Measurements from ENCODE around the gene FAM8A1. TPM values are rescaled to one million over a fixed set of nuclear protein-coding genes. Genes with fewer than 3 reads are reported as not detected.

The FAM8A1 gene
- total and polyA plus RNA-seq, 2 of the 13 experiments (the other 11 are each of a cell fraction or from before 2014, with no cell fraction given) = 30.5 to 34.3 TPM

GRCh38 chr6:17633465-17634188 lies 33.5 kb downstream of the FAM8A1 start:
- BruUV-seq (replicated peaks) = no TSS peak
- WGBS (ENCODE audit: low lambda C conversion rate) = 94% methylated on average over 2 of the region's 2 CpGs
- DNase-seq (ENCODE audit: low spot score) (no peak), ATAC-seq (no peak), FAIRE-seq (no peak)
- peaks cover 20 to 80% of the 10 kb centered on the region in 2 experiments for H3K36me3 ChIP-seq (replicated peaks in 1 of 2; ENCODE audit: control insufficient read depth in 1 of 2, insufficient read depth in 2 of 2, low read length in 2 of 2)
- ChIA-PET CTCF (ENCODE audit: low intra/inter-chr PET ratio, low total read pairs) (no interaction called here), POLR2A (no interaction called here)
- intact Hi-C loops (cut with micrococcal nuclease; ENCODE audit: unreplicated experiment) (no loop called here), in situ Hi-C loops (cut with HindIII; ENCODE audit: extremely low pct_ligation_motif_present, low pct_unique_long_range_greater_than_20kb) (no loop called here)
- peaks cover 19% of the 10 kb centered on the region for H3K4me1 ChIP-seq (ENCODE audit: insufficient read depth, low read length)
- no peaks in the 10 kb centered on the region for H3K79me2 ChIP-seq (ENCODE audit: insufficient read depth, low read length)
- no peaks in the 10 kb centered on the region for H3K27me3 ChIP-seq (ENCODE audit: control insufficient read depth in 1 of 2, insufficient read depth in 2 of 2, low read length in 2 of 2)
- TF ChIP-seq NR3C1 (CRISPR knock-in tag; IDR thresholded peaks at IDR 0.05) = no peak
- TF ChIP-seq ZNF10 (CRISPR knock-in tag; IDR thresholded peaks at IDR 0.05; ENCODE audit: borderline replicate concordance, low read depth) = no peak
- TF ChIP-seq RBM22 (optimal IDR thresholded peaks at IDR 0.05; ENCODE audit: low read length) = peak; percentile 30
- TF ChIP-seq, protein P1, sequence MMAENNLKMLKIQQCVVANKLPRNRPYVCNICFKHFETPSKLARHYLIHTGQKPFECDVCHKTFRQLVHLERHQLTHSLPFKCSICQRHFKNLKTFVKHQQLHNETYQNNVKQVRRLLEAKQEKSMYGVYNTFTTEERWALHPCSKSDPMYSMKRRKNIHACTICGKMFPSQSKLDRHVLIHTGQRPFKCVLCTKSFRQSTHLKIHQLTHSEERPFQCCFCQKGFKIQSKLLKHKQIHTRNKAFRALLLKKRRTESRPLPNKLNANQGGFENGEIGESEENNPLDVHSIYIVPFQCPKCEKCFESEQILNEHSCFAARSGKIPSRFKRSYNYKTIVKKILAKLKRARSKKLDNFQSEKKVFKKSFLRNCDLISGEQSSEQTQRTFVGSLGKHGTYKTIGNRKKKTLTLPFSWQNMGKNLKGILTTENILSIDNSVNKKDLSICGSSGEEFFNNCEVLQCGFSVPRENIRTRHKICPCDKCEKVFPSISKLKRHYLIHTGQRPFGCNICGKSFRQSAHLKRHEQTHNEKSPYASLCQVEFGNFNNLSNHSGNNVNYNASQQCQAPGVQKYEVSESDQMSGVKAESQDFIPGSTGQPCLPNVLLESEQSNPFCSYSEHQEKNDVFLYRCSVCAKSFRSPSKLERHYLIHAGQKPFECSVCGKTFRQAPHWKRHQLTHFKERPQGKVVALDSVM (CRISPR knock-in tag; IDR thresholded peaks at IDR 0.05) = no peak
- H3K27ac ChIP-seq (ENCODE audit: extremely low read length, insufficient read depth, low read length) = no peak overlapping the region
- H3K9ac ChIP-seq (ENCODE audit: insufficient read depth, low read depth, low read length) = no peak overlapping the region
- no peak overlapping the region for H3K4me2 ChIP-seq (ENCODE audit: low read depth, low read length)
- no peaks in the 10 kb centered on the region for H4K20me1 ChIP-seq (ENCODE audit: insufficient read depth, low read length)
- H3K9me3 ChIP-seq (ENCODE audit: low read length) = no peaks in the 10 kb centered on the region
- no peak overlapping the region for H3K4me3 ChIP-seq (replicated peaks in 1 of 3; ENCODE audit: insufficient read depth in 1 of 3, low read depth in 2 of 3, low read length in 3 of 3)
- no peak overlapping the region for H2AFZ ChIP-seq (ENCODE audit: low read length)

DNA sequence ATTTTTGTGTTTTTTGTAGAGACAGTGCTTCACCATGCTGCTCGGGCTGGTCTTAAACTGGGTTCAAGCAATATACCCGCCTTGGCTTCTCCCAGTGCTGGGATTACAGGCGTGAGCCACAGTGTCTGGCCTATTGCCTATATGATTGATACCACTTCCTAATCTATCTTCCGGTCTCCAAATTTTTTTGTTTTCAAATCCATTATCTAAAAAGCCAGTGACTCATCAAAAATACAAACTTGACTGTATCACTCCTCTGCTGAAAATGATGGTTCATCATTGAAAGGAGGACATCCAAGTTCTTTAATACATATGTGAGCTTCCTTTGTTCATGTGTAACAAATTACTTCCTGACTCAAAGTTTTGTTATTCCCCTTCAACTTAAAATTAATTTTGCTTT lies 35.5 kb downstream of the FAM8A1 start:
- Histone ChIP-seq H3K27ac (ENCODE audit: extremely low read length, insufficient read depth, low read length) (no peak overlapping the region), H3K36me3 (replicated peaks in 1 of 2; ENCODE audit: control insufficient read depth in 1 of 2, insufficient read depth in 2 of 2, low read length in 2 of 2) (peaks cover 23 to 75% of the 10 kb centered on the region in 2 experiments), H3K4me1 (ENCODE audit: insufficient read depth, low read length) (peaks cover 12% of the 10 kb centered on the region), H2AFZ (ENCODE audit: low read length) (no peak overlapping the region), H3K9ac (ENCODE audit: insufficient read depth, low read depth, low read length) (no peak overlapping the region), H3K4me2 (ENCODE audit: low read depth, low read length) (no peak overlapping the region), H3K27me3 (ENCODE audit: control insufficient read depth in 1 of 2, insufficient read depth in 2 of 2, low read length in 2 of 2) (no peaks in the 10 kb centered on the region), H3K9me3 (ENCODE audit: low read length) (no peaks in the 10 kb centered on the region), H3K79me2 (ENCODE audit: insufficient read depth, low read length) (no peaks in the 10 kb centered on the region), H4K20me1 (ENCODE audit: insufficient read depth, low read length) (no peaks in the 10 kb centered on the region; the same call in 1 of the 2 replicates), H3K4me3 (replicated peaks in 1 of 3; ENCODE audit: insufficient read depth in 1 of 3, low read depth in 2 of 3, low read length in 3 of 3) (no peak overlapping the region)
- no peak for DNase-seq (ENCODE audit: low spot score)
- BruUV-seq (replicated peaks) = no TSS peak
- ATAC-seq = no peak
- CTCF ChIA-PET (ENCODE audit: low intra/inter-chr PET ratio, low total read pairs) = no interaction called here
- intact Hi-C loops (cut with micrococcal nuclease; ENCODE audit: unreplicated experiment) (no loop called here), in situ Hi-C loops (cut with HindIII; ENCODE audit: extremely low pct_ligation_motif_present, low pct_unique_long_range_greater_than_20kb) (no loop called here)
- FAIRE-seq = no peak
- TF ChIP-seq ZNF382 (CRISPR knock-in tag; IDR thresholded peaks at IDR 0.05; ENCODE audit: borderline replicate concordance) (no peak), SP5 (CRISPR knock-in tag; IDR thresholded peaks at IDR 0.05; ENCODE audit: borderline replicate concordance, low read depth) (no peak), SMAD1 (CRISPR knock-in tag; IDR thresholded peaks at IDR 0.05; ENCODE audit: borderline replicate concordance, low read depth) (no peak), NFE2L2 (IDR thresholded peaks at IDR 0.05; ENCODE audit: low read length) (peak; percentile 66), ZNF350 (CRISPR knock-in tag; IDR thresholded peaks at IDR 0.05; ENCODE audit: borderline replicate concordance, low read depth) (no peak)
- POLR2A ChIA-PET = no interaction called here
- 96% methylated on average over 4 of the region's 4 CpGs for WGBS (ENCODE audit: low lambda C conversion rate)
